WTC11 (cell line): ENCODE results near the gene ATF3. TPM values are rescaled to one million over a fixed set of nuclear protein-coding genes. Genes with fewer than 3 reads are reported as not detected.

Experiments used
- ATAC-seq: fragments of 200-7000 bp; cut with Tn5 transposase; 2 replicates; pipeline ENCODE4 v1.10.0; 2021; ENCODE audit warnings: mild to moderate bottlenecking, moderate library complexity
- CTCF ChIA-PET: fragments of 300-600 bp; sonication (Branson Sonifier 250); formaldehyde crosslinking; loops from one replicate; lab custom pipeline; 2021; ENCODE audit warnings: antibody characterized with exemption; lab: Charles Lee
- POLR2A ChIA-PET: fragments of 350-600 bp; sonication (Branson Sonifier 250); formaldehyde crosslinking; loops from one replicate; lab custom pipeline; 2021; ENCODE audit warnings: antibody characterized with exemption; lab: Charles Lee
- DNase-seq: peaks from one replicate; pipeline ENCODE4 v3.0.0; 2021; ENCODE audit warnings: low spot score
- H3K27ac Mint-ChIP-seq: 2 replicates; pipeline ENCODE4 v1.8.0; 2021; ENCODE audit warnings: mixed read lengths
- H3K27me3 Mint-ChIP-seq: 2 replicates; pipeline ENCODE4 v1.8.0; 2021; ENCODE audit warnings: low read depth, mild to moderate bottlenecking, moderate library complexity, mixed read lengths
- H3K36me3 Mint-ChIP-seq: 2 replicates; pipeline ENCODE4 v1.8.0; 2021; ENCODE audit warnings: mixed read lengths
- H3K4me1 Mint-ChIP-seq: 2 replicates; pipeline ENCODE4 v1.8.0; 2022; ENCODE audit warnings: mixed read lengths
- H3K4me3 Mint-ChIP-seq: 2 replicates; pipeline ENCODE4 v1.8.0; 2021; ENCODE audit warnings: mild to moderate bottlenecking, moderate library complexity, mixed read lengths
- H3K9me3 Mint-ChIP-seq: 2 replicates; pipeline ENCODE4 v1.8.0; 2021; ENCODE audit warnings: mixed read lengths
- CREB1 ChIP-seq: sonication (generic); formaldehyde crosslinking; IDR thresholded peaks from 2 replicates; pipeline ENCODE4 v1.8.0; 2023; ENCODE audit warnings: mild to moderate bottlenecking, missing genetic modification reagents
- CREM ChIP-seq: sonication (generic); formaldehyde crosslinking; IDR thresholded peaks from 2 replicates; pipeline ENCODE4 v1.8.1; 2022; ENCODE audit warnings: mild to moderate bottlenecking, missing genetic modification reagents, moderate library complexity
- E2F4 ChIP-seq: sonication (generic); formaldehyde crosslinking; IDR thresholded peaks from 2 replicates; pipeline ENCODE4 v1.8.1; 2022; ENCODE audit warnings: low read depth, mild to moderate bottlenecking, moderate library complexity, missing genetic modification reagents, borderline replicate concordance
- E2F5 ChIP-seq: sonication (generic); formaldehyde crosslinking; IDR thresholded peaks from 2 replicates; pipeline ENCODE4 v1.8.1; 2022; ENCODE audit warnings: mild to moderate bottlenecking, moderate library complexity, missing genetic modification reagents
- ETV6 ChIP-seq: sonication (generic); formaldehyde crosslinking; IDR thresholded peaks from 2 replicates; pipeline ENCODE4 v1.8.1; 2022; ENCODE audit warnings: mild to moderate bottlenecking, missing genetic modification reagents
- FOXP1 ChIP-seq: sonication (generic); formaldehyde crosslinking; IDR thresholded peaks from 2 replicates; pipeline ENCODE4 v1.8.0; 2022; ENCODE audit warnings: missing genetic modification reagents, mild to moderate bottlenecking, moderate library complexity, borderline replicate concordance
- HMGA2 ChIP-seq: fragments of 250-450 bp; sonication (Bioruptor Pico); IDR thresholded peaks from 2 replicates; pipeline ENCODE4 v1.4.0; 2021; ENCODE audit warnings: mild to moderate bottlenecking, moderate library complexity
- HMGXB4 ChIP-seq: sonication (generic); formaldehyde crosslinking; IDR thresholded peaks from 2 replicates; pipeline ENCODE4 v1.8.1; 2023; ENCODE audit warnings: mild to moderate bottlenecking, moderate library complexity, missing genetic modification reagents
- MYBL2 ChIP-seq: sonication (generic); formaldehyde crosslinking; IDR thresholded peaks from 2 replicates; pipeline ENCODE4 v1.8.1; 2023; ENCODE audit warnings: mild to moderate bottlenecking, moderate library complexity, missing genetic modification reagents
- NFE2L1 ChIP-seq: sonication (generic); formaldehyde crosslinking; IDR thresholded peaks from 2 replicates; pipeline ENCODE4 v1.8.1; 2023; ENCODE audit warnings: missing genetic modification reagents
- NR1H2 ChIP-seq: sonication (generic); formaldehyde crosslinking; IDR thresholded peaks from 2 replicates; pipeline ENCODE4 v1.9.0; 2021; ENCODE audit warnings: mild to moderate bottlenecking, moderate library complexity, missing genetic modification reagents
- NR2C2 ChIP-seq: sonication (generic); formaldehyde crosslinking; IDR thresholded peaks from 2 replicates; pipeline ENCODE4 v1.8.0; 2022; ENCODE audit warnings: mild to moderate bottlenecking, missing genetic modification reagents
- PRDM15 ChIP-seq: sonication (generic); formaldehyde crosslinking; IDR thresholded peaks from 2 replicates; pipeline ENCODE4 v1.8.0; 2022; ENCODE audit warnings: missing genetic modification reagents
- PREB ChIP-seq: sonication (generic); formaldehyde crosslinking; IDR thresholded peaks from 2 replicates; pipeline ENCODE4 v1.8.1; 2022; ENCODE audit warnings: mild to moderate bottlenecking, missing genetic modification reagents, moderate library complexity, borderline replicate concordance
- SP1 ChIP-seq: sonication (generic); formaldehyde crosslinking; conservative IDR thresholded peaks from 2 replicates; pipeline ENCODE4 v1.8.1; 2022; ENCODE audit warnings: missing genetic modification reagents
- TCF7 ChIP-seq: sonication (generic); formaldehyde crosslinking; IDR thresholded peaks from 2 replicates; pipeline ENCODE4 v1.8.0; 2022; ENCODE audit warnings: mild to moderate bottlenecking, low read depth, missing genetic modification reagents, moderate library complexity
- USF2 ChIP-seq: sonication (generic); formaldehyde crosslinking; IDR thresholded peaks from 2 replicates; pipeline ENCODE4 v1.8.1; 2023; ENCODE audit warnings: mild to moderate bottlenecking, missing genetic modification reagents, moderate library complexity
- ZBTB21 ChIP-seq: sonication (generic); formaldehyde crosslinking; IDR thresholded peaks from 2 replicates; pipeline ENCODE4 v1.8.1; 2023; ENCODE audit warnings: mild to moderate bottlenecking, missing genetic modification reagents, borderline replicate concordance
- ZNF232 ChIP-seq: sonication (generic); formaldehyde crosslinking; IDR thresholded peaks from 2 replicates; pipeline ENCODE4 v1.8.0; 2022; ENCODE audit warnings: mild to moderate bottlenecking, missing genetic modification reagents
- ZNF263 ChIP-seq: sonication (generic); formaldehyde crosslinking; IDR thresholded peaks from 2 replicates; pipeline ENCODE4 v1.8.1; 2022; ENCODE audit warnings: low read depth, mild to moderate bottlenecking, moderate library complexity, missing genetic modification reagents
- ZNF423 ChIP-seq: fragments of 250-450 bp; sonication (Bioruptor Pico); IDR thresholded peaks from 2 replicates; pipeline ENCODE4 v2.1.2; 2022; ENCODE audit warnings: mild to moderate bottlenecking, moderate library complexity
- ZNF671 ChIP-seq: fragments of 250-450 bp; sonication (Bioruptor Pico); IDR thresholded peaks from 2 replicates; pipeline ENCODE4 v1.8.0; 2021; ENCODE audit warnings: mild to moderate bottlenecking
- total RNA-seq: library from RNA; stranded (reverse); gene quantifications from 3 replicates; pipeline ENCODE4 v1.2.3, GENCODE V29; 2021

Gene ATF3
- total RNA-seq, 1 experiment from 2014 or later: 19.4 TPM

- peaks cover 4% of the 10 kb centered on the region for H3K4me1 Mint-ChIP-seq
- H3K27ac Mint-ChIP-seq: no peak overlapping the region
- H3K4me3 Mint-ChIP-seq: no peak overlapping the region
- ATAC-seq: no peak
- DNase-seq: no peak
- CTCF ChIA-PET: interaction anchor here (0.8 to 1.2 kb wide), 2 partner anchors 12 to 43 kb away, joined by 3 to 5 read pairs; no protein-coding TSS in a partner anchor
- H3K27me3 Mint-ChIP-seq: no peaks in the 10 kb centered on the region
- peaks cover 29% of the 10 kb centered on the region for H3K36me3 Mint-ChIP-seq
- POLR2A ChIA-PET: interaction anchor here (1.1 kb wide), 1 partner anchor 13 kb away, joined by 4 read pairs; the partner anchor contains the start of gene ATF3
- no peaks in the 10 kb centered on the region for H3K9me3 Mint-ChIP-seq
- TF ChIP-seq PRDM15: no peak
- TF ChIP-seq NR1H2 (CRISPR knock-in tag): no peak
- no peak for TF ChIP-seq ZNF263 (CRISPR knock-in tag)
- no peak for TF ChIP-seq SP1 (CRISPR knock-in tag)
- TF ChIP-seq CREB1: no peak
- TF ChIP-seq ZNF671: no peak
- no peak for TF ChIP-seq E2F4 (CRISPR knock-in tag)
- no peak for TF ChIP-seq ZBTB21 (CRISPR knock-in tag)
Measured at GRCh38 chr1:212621949-212622305, 13.4 kb downstream of the ATF3 start.

GRCh38 chr1:212622467-212622866, 13.9 kb downstream of the ATF3 start:
- ChIA-PET POLR2A (interaction anchor here (1.1 to 1.2 kb wide), 2 partner anchors 14 kb away, joined by 4 read pairs; partner anchors contain the start of gene ATF3), CTCF (interaction anchor here (0.8 to 1.2 kb wide), 2 partner anchors 13 to 43 kb away, joined by 3 to 5 read pairs; no protein-coding TSS in a partner anchor)
- Mint-ChIP-seq H3K27ac (no peak overlapping the region; the same call in 1 of the 2 replicates), H3K4me1 (peaks cover 4% of the 10 kb centered on the region), H3K9me3 (no peaks in the 10 kb centered on the region), H3K27me3 (peaks cover 4% of the 10 kb centered on the region; the same call in 1 of the 2 replicates), H3K36me3 (peaks cover 26% of the 10 kb centered on the region), H3K4me3 (no peak overlapping the region)
- no peak for ATAC-seq
- DNase-seq: no peak
- TF ChIP-seq USF2 (CRISPR knock-in tag) (no peak), NR2C2 (no peak), PRDM15 (no peak), HMGXB4 (CRISPR knock-in tag) (no peak), FOXP1 (no peak), TCF7 (CRISPR knock-in tag) (no peak), E2F5 (CRISPR knock-in tag) (no peak), ZNF423 (CRISPR knock-in tag) (no peak), CREM (CRISPR knock-in tag) (no peak), HMGA2 (CRISPR knock-in tag) (no peak), NFE2L1 (CRISPR knock-in tag) (no peak), PREB (CRISPR knock-in tag) (no peak), ETV6 (CRISPR knock-in tag) (no peak), ZNF232 (CRISPR knock-in tag) (no peak), MYBL2 (CRISPR knock-in tag) (no peak)
